ENCODE data around the gene FKTN.

Gene FKTN

DNA sequence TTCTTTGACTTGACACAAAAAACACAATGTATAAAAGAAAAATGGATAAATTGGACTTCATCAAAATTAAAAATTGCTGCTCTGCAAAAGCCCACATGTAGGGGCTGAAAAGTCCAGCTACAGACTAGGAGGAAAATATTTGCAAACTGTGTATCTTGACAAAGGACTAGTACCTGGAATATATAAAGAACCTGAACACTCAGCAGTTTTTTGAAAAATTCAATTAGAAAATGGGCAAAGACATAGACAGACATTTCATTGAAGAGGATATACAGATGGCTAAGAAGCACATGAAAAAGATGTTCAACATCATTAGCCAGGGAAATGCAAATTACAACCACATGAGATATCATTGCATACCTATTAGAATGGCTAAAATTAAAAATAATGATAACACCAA is 85.9 kb downstream of the FKTN start:
- TF ChIP-seq CTCF (IDR thresholded peaks at IDR 0.05; ENCODE audit: insufficient read depth, low read length, poor library complexity, severe bottlenecking): no peak
- H3K36me3 ChIP-seq (ENCODE audit: control insufficient read depth, insufficient read depth, low read length): no peaks in the 10 kb centered on the region
- no peak overlapping the region for H3K4me3 ChIP-seq (replicated peaks; ENCODE audit: low read depth, low read length)
- no peak for DNase-seq (ENCODE audit: extremely low read depth, insufficient read length)
- H3K27me3 ChIP-seq (replicated peaks; ENCODE audit: control insufficient read depth, insufficient read depth, low read length): no peaks in the 10 kb centered on the region

GRCh38 chr9:105646879-105647594 is 89.1 kb downstream of the FKTN start:
- TF ChIP-seq CTCF (IDR thresholded peaks at IDR 0.05; ENCODE audit: insufficient read depth, low read length, poor library complexity, severe bottlenecking): no peak
- DNase-seq (ENCODE audit: extremely low read depth, insufficient read length): no peak
- H3K4me3 ChIP-seq (replicated peaks; ENCODE audit: low read depth, low read length): no peak overlapping the region

DNA sequence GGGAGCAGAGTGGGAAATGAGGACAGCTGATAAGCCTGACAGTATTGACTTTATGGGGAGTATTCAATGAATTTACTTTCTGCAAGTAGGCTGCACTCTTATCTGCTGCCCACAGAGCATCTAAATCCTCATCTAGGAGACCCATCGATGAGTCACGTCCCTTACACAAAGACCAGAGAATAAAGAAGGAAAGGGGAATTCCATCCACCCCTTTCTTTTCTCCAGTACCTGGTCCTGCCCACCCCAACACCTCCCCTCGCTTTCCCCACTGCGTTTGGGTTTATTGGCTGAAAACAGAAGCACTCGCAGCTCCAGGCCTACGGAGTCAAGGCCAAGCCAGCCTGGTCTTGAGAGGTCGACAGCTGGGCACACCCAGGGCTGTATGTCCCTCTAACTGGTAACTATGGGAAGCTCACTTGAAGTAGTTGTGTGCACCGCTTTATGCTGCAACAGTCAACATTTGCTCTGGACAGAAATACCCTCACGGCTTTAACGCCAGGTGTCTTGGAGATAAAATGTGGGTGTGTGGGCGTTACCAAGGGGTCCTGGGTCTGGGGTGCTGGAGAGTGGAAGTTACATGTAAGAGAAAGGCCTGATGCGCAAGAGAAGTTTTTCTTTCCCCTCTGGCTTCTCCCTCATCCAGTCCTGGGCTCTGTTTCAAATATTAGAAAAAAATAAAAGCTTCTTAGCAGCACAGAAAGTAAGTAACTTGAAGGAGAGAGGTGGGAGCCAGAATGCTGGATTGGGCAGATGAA is 89.8 kb downstream of the FKTN start:
- H3K36me3 ChIP-seq (ENCODE audit: control insufficient read depth, insufficient read depth, low read length): no peaks in the 10 kb centered on the region
- no peak for TF ChIP-seq CTCF (IDR thresholded peaks at IDR 0.05; ENCODE audit: insufficient read depth, low read length, poor library complexity, severe bottlenecking)
- no peak for DNase-seq (ENCODE audit: extremely low read depth, insufficient read length)
- no peak overlapping the region for H3K4me3 ChIP-seq (replicated peaks; ENCODE audit: low read depth, low read length)
- H3K27me3 ChIP-seq (replicated peaks; ENCODE audit: control insufficient read depth, insufficient read depth, low read length): no peaks in the 10 kb centered on the region

More at GRCh38 chr9:105646879-105647594, 89.1 kb downstream of the FKTN start:
- Histone ChIP-seq H3K27me3 (replicated peaks; ENCODE audit: control insufficient read depth, insufficient read depth, low read length) (no peaks in the 10 kb centered on the region), H3K36me3 (ENCODE audit: control insufficient read depth, insufficient read depth, low read length) (no peaks in the 10 kb centered on the region)

DNA sequence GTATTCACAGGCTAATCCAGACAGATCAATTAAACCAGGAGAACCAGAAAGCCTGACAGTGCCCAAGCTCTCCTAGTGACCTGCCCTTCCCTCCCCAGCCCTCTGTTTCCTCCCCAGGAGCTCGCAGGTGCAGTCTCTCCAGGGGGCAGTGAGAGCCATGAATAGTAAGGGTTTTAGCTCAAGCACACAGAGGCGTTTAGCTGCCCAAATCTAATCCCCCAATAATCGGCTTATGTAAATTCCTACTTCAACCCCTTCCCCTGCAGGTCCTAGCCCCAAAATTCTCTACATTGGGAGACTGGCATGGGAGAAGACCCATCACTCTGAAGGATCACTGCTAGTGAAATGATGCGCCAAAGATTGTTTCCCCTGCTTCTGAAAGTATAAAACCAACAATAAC is 93.9 kb downstream of the FKTN start:
- no peak for TF ChIP-seq CTCF (IDR thresholded peaks at IDR 0.05; ENCODE audit: insufficient read depth, low read length, poor library complexity, severe bottlenecking)
- no peak for DNase-seq (ENCODE audit: extremely low read depth, insufficient read length)

GRCh38 chr9:105656131-105656921 is 98.4 kb downstream of the FKTN start:
- H3K36me3 ChIP-seq (ENCODE audit: control insufficient read depth, insufficient read depth, low read length): no peaks in the 10 kb centered on the region
- H3K4me3 ChIP-seq (replicated peaks; ENCODE audit: low read depth, low read length): peak overlapping the region; percentile 67
- peak; percentile 21 for DNase-seq (ENCODE audit: extremely low read depth, insufficient read length)
- H3K27me3 ChIP-seq (replicated peaks; ENCODE audit: control insufficient read depth, insufficient read depth, low read length): no peaks in the 10 kb centered on the region
- peak; percentile 2 for TF ChIP-seq CTCF (IDR thresholded peaks at IDR 0.05; ENCODE audit: insufficient read depth, low read length, poor library complexity, severe bottlenecking)

More for the DNA sequence above, 93.9 kb downstream of the FKTN start:
- Histone ChIP-seq H3K4me3 (replicated peaks; ENCODE audit: low read depth, low read length) (no peak overlapping the region), H3K36me3 (ENCODE audit: control insufficient read depth, insufficient read depth, low read length) (no peaks in the 10 kb centered on the region), H3K27me3 (replicated peaks; ENCODE audit: control insufficient read depth, insufficient read depth, low read length) (no peaks in the 10 kb centered on the region)

All from GM06990 (cell line).